OCI-LY1 (cell line): ENCODE data around the gene FTCDNL1.

Source experiments
- H2AFZ ChIP-seq: fragments of 200-600 bp; sonication (generic), shearing (Covaris generic); 2 replicates; pipeline ENCODE4 v1.6.0; 2014; ENCODE audit warnings: antibody characterized with exemption, mild to moderate bottlenecking, low read length
- H3F3A ChIP-seq: fragments of 200-600 bp; sonication (generic), shearing (Covaris generic); 2 replicates; pipeline ENCODE4 v1.6.0; 2014; ENCODE audit warnings: mild to moderate bottlenecking, antibody characterized with exemption, low read length, moderate library complexity; ENCODE audit not compliant: insufficient read depth
- H3K27ac ChIP-seq: fragments of 200-600 bp; sonication (generic); 2 replicates; pipeline ENCODE4 v1.5.1; 2014; ENCODE audit warnings: low read length, mixed run types, mild to moderate bottlenecking, low read depth; ENCODE audit not compliant: poor library complexity, severe bottlenecking
- H3K27me3 ChIP-seq: fragments of 200-600 bp; sonication (generic); 2 replicates; pipeline ENCODE4 v1.6.0; 2014; ENCODE audit warnings: antibody characterized with exemption, mild to moderate bottlenecking, low read length, moderate library complexity; ENCODE audit not compliant: insufficient read depth
- H3K36me3 ChIP-seq: fragments of 200-600 bp; sonication (generic); 2 replicates; pipeline ENCODE4 v1.6.1; 2014; ENCODE audit warnings: mild to moderate bottlenecking, antibody characterized with exemption, low read length, moderate library complexity, mixed read lengths; ENCODE audit not compliant: insufficient read depth
- H3K4me1 ChIP-seq: fragments of 200-600 bp; sonication (generic); 2 replicates; pipeline ENCODE4 v1.5.1; 2014; ENCODE audit warnings: mild to moderate bottlenecking, low read length, moderate library complexity; ENCODE audit not compliant: insufficient read depth, severe bottlenecking
- H3K4me2 ChIP-seq: fragments of 200-600 bp; sonication (generic), shearing (Covaris generic); 2 replicates; pipeline ENCODE4 v1.6.1; 2014; ENCODE audit warnings: low read length
- H3K4me3 ChIP-seq: fragments of 200-600 bp; sonication (generic); 2 replicates; pipeline ENCODE4 v1.5.1; 2014; ENCODE audit warnings: low read length, low read depth, mild to moderate bottlenecking, mixed read lengths; ENCODE audit not compliant: poor library complexity, severe bottlenecking
- H3K79me2 ChIP-seq: fragments of 200-600 bp; shearing (Covaris generic); 2 replicates; pipeline ENCODE4 v1.6.1; 2016; ENCODE audit warnings: mixed run types, low read length, mixed read lengths; ENCODE audit not compliant: insufficient read depth
- H3K9ac ChIP-seq: fragments of 200-600 bp; sonication (generic), shearing (Covaris generic); 2 replicates; pipeline ENCODE4 v1.6.1; 2014; ENCODE audit warnings: mild to moderate bottlenecking, low read length, mixed read lengths
- H3K9me2 ChIP-seq: fragments of 200-600 bp; sonication (generic), shearing (Covaris generic); 2 replicates; pipeline ENCODE4 v1.6.1; 2014; ENCODE audit warnings: low read depth, mild to moderate bottlenecking, low read length, mixed read lengths
- H3K9me3 ChIP-seq: fragments of 200-600 bp; shearing (Covaris generic); 2 replicates; pipeline ENCODE4 v1.6.1; 2014; ENCODE audit warnings: low read length, mixed read lengths
- H4K20me1 ChIP-seq: fragments of 200-600 bp; sonication (generic), shearing (Covaris generic); 2 replicates; pipeline ENCODE4 v1.6.0; 2016; ENCODE audit warnings: mild to moderate bottlenecking, low read length; ENCODE audit not compliant: insufficient read depth
- EZH2 ChIP-seq: fragments of 200-600 bp; sonication (generic), shearing (Covaris generic); IDR thresholded peaks from 2 replicates; pipeline ENCODE4 v1.8.0; 2017; ENCODE audit warnings: borderline replicate concordance, mixed run types, mild to moderate bottlenecking, antibody characterized with exemption, low read length, moderate library complexity, mixed read lengths
- TF ChIP-seq, protein P1 (sequence below): fragments of 200-600 bp; sonication (generic), shearing (Covaris generic); IDR thresholded peaks from 2 replicates; pipeline ENCODE4 v1.5.1; 2017; ENCODE audit warnings: mild to moderate bottlenecking, antibody characterized with exemption, low read length, moderate library complexity, mixed read lengths

FTCDNL1 gene

DNA sequence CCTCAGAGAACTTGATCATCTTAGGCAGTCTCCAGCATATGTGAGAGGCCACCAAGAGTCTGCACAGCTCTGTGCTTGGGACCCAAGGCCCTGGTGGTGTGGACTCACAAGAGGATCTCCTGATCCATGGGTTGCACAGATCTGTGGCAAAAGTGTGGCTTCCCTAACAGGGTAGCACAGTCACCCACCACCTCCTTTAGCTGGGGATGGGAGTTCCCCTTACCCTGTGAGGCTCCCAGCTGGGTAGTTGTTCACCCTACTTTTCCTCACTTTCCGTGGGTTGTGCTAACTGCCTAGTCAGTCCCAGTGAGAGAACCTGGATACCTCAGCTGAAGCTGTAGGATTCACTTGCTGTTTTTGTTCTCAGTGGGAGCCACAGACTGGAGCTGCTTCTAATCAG, 123.7 kb downstream of the FTCDNL1 start:
- H3K9me3 ChIP-seq, result no peaks in the 10 kb centered on the region
- H3K27me3 ChIP-seq, result no peaks in the 10 kb centered on the region
- H3K79me2 ChIP-seq, result no peaks in the 10 kb centered on the region
- no peaks in the 10 kb centered on the region for H4K20me1 ChIP-seq
- no peaks in the 10 kb centered on the region for H3K4me1 ChIP-seq
- H3K4me2 ChIP-seq, result no peak overlapping the region
- H2AFZ ChIP-seq, result no peak overlapping the region
- H3K27ac ChIP-seq, result no peak overlapping the region
- H3K4me3 ChIP-seq, result no peak overlapping the region
- H3K36me3 ChIP-seq, result no peaks in the 10 kb centered on the region
- H3K9me2 ChIP-seq, result no peaks in the 10 kb centered on the region
- no peak overlapping the region for H3K9ac ChIP-seq
- TF ChIP-seq, protein P1, sequence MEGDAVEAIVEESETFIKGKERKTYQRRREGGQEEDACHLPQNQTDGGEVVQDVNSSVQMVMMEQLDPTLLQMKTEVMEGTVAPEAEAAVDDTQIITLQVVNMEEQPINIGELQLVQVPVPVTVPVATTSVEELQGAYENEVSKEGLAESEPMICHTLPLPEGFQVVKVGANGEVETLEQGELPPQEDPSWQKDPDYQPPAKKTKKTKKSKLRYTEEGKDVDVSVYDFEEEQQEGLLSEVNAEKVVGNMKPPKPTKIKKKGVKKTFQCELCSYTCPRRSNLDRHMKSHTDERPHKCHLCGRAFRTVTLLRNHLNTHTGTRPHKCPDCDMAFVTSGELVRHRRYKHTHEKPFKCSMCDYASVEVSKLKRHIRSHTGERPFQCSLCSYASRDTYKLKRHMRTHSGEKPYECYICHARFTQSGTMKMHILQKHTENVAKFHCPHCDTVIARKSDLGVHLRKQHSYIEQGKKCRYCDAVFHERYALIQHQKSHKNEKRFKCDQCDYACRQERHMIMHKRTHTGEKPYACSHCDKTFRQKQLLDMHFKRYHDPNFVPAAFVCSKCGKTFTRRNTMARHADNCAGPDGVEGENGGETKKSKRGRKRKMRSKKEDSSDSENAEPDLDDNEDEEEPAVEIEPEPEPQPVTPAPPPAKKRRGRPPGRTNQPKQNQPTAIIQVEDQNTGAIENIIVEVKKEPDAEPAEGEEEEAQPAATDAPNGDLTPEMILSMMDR, result no peak
- no peak for TF ChIP-seq EZH2
- H3F3A ChIP-seq, result no peaks in the 10 kb centered on the region

DNA sequence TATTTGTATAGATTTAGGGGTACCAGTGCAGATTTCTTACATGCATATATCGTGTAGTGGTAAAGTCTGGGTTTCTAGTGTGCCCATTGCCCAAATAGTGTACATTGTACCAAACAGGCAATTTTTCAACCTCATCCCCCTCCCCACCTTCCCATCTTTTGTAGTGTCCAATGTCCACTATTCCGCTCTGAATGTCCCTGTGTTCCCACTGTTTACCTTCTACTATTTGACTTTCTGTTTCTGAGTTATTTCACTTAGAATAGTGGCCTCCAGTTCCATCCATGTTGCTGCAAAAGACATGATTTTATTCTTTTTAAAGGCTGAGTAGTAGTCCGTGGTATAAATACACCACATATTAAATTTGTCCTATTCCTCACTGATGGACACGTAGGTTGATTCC, 132.9 kb downstream of the FTCDNL1 start:
- Histone ChIP-seq H3K27ac (no peak overlapping the region), H3K36me3 (no peaks in the 10 kb centered on the region)
- no peak for TF ChIP-seq EZH2

DNA sequence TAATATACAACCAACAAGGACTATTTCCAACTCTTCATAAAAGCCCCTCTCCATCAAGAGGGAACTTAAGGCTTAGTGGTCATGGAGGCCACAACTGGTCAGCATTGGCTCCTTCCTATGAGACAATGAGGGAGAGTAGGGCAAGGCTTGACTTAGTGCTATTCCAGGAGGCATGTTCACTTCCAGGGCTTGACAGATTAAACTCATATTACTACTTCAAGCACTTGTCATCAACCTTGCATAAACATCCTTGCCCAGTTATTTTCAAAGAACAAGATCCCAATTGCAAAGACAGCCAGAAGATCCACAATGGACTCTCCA, 133.4 kb downstream of the FTCDNL1 start:
- Histone ChIP-seq H3K4me3 (no peak overlapping the region), H3K27ac (no peak overlapping the region), H2AFZ (no peak overlapping the region), H3K9ac (no peak overlapping the region), H3K79me2 (no peaks in the 10 kb centered on the region), H3K4me1 (no peaks in the 10 kb centered on the region), H3F3A (no peaks in the 10 kb centered on the region), H3K9me3 (no peaks in the 10 kb centered on the region), H3K36me3 (no peaks in the 10 kb centered on the region), H4K20me1 (no peaks in the 10 kb centered on the region), H3K4me2 (no peak overlapping the region), H3K9me2 (no peaks in the 10 kb centered on the region), H3K27me3 (no peaks in the 10 kb centered on the region)
- TF ChIP-seq EZH2, result no peak
- TF ChIP-seq, protein P1, result no peak

More for the DNA sequence above, 132.9 kb downstream of the FTCDNL1 start:
- Histone ChIP-seq H3K4me1 (no peaks in the 10 kb centered on the region), H4K20me1 (no peaks in the 10 kb centered on the region), H3K4me3 (no peak overlapping the region), H2AFZ (no peak overlapping the region), H3K9me3 (no peaks in the 10 kb centered on the region), H3K9me2 (no peaks in the 10 kb centered on the region), H3K9ac (no peak overlapping the region), H3K27me3 (no peaks in the 10 kb centered on the region), H3F3A (no peaks in the 10 kb centered on the region), H3K4me2 (no peak overlapping the region), H3K79me2 (no peaks in the 10 kb centered on the region)

DNA sequence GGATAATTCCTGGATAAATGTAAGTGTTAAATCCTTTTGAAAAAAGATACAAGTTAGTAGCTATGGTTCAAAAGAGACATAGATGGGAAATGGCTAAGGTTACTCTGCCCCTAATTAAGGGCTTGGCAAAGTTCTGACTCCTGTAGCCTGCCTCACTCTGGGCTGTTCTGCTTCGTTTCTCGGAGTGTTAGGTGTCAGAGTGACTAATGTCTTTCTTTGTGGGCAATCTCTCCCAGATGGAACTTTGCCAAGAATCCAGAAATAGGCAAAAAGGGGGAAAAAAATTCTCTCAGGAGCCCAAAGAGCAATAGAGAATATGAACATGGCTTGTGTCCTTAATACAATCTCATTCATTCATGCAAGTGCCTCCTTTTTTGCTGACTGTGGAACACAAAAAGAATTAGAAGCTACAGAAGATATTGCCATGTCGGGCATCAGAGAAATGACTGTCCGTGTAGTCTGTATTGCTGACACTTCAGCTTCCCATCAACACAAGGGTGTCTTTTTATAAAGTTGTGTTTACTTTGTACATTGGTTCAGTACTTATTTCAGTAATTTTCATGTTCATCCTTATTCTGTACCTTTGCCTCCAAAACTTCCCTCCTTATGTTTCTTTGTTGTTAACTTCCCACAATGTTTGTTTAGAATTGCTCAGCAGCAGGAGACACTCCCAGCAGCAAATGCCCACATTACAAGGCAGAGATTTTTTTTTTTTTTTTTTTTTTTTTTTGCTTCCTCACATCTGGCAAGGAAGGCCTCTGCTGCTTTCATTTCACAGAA, 134.0 kb downstream of the FTCDNL1 start:
- Histone ChIP-seq H3K9me3 (no peaks in the 10 kb centered on the region), H3K79me2 (no peaks in the 10 kb centered on the region), H3K4me1 (no peaks in the 10 kb centered on the region), H3K9me2 (no peaks in the 10 kb centered on the region), H3K4me3 (no peak overlapping the region), H3F3A (no peaks in the 10 kb centered on the region), H3K4me2 (no peak overlapping the region), H3K9ac (no peak overlapping the region), H2AFZ (no peak overlapping the region), H3K27me3 (no peaks in the 10 kb centered on the region), H4K20me1 (no peaks in the 10 kb centered on the region), H3K36me3 (no peaks in the 10 kb centered on the region), H3K27ac (no peak overlapping the region)
- TF ChIP-seq, protein P1, result no peak
- no peak for TF ChIP-seq EZH2
